OCI-LY7 (cell line): ENCODE measurements around the gene TMEM178B. TPM values are rescaled to one million over a fixed set of nuclear protein-coding genes. Genes with fewer than 3 reads are reported as not detected.

ENCODE experiments used
- BruUV-seq: library from RNA; stranded (reverse); fragments of 400-500 nt; replicated peaks from 2 replicates; lab custom pipeline; 2021; lab: Mats Ljungman, UMichigan
- CTCF ChIA-PET: fragments of 300-600 bp; sonication (Branson Sonifier 250); formaldehyde crosslinking; loops from one replicate; lab custom pipeline; 2022; ENCODE audit warnings: antibody characterized with exemption; ENCODE audit not compliant: unreplicated experiment; lab: Charles Lee
- POLR2A ChIA-PET: fragments of 300-600 bp; sonication (Branson Sonifier 250); formaldehyde crosslinking; loops from one replicate; lab custom pipeline; 2022; ENCODE audit warnings: antibody characterized with exemption; lab: Charles Lee
- DNase-seq: peaks from one replicate; pipeline ENCODE4 v3.0.0-alpha.2; 2015; ENCODE audit warnings: low spot score
- H2AFZ ChIP-seq: fragments of 200-600 bp; sonication (generic), shearing (Covaris generic); 2 replicates; pipeline ENCODE4 v1.6.1; 2014; ENCODE audit warnings: mild to moderate bottlenecking, antibody characterized with exemption, low read length, moderate library complexity
- H3K27ac ChIP-seq: fragments of 200-600 bp; sonication (generic); 2 replicates; pipeline ENCODE4 v1.5.1; 2014; ENCODE audit warnings: mixed run types, low read depth, mild to moderate bottlenecking, moderate library complexity, low read length, inconsistent platforms; ENCODE audit not compliant: poor library complexity, severe bottlenecking
- H3K36me3 ChIP-seq: fragments of 200-600 bp; sonication (generic); 2 replicates; pipeline ENCODE4 v1.6.1; 2014; ENCODE audit warnings: mild to moderate bottlenecking, antibody characterized with exemption, low read length, moderate library complexity, mixed read lengths; ENCODE audit not compliant: insufficient read depth
- H3K4me1 ChIP-seq: fragments of 200-600 bp; sonication (generic); 2 replicates; pipeline ENCODE4 v1.5.1; 2014; ENCODE audit warnings: mild to moderate bottlenecking, low read length; ENCODE audit not compliant: insufficient read depth, poor library complexity, severe bottlenecking
- H3K4me2 ChIP-seq: fragments of 200-600 bp; sonication (generic); 2 replicates; pipeline ENCODE4 v1.6.1; 2014; ENCODE audit warnings: mild to moderate bottlenecking, low read length
- H3K4me3 ChIP-seq: fragments of 200-600 bp; sonication (generic); 2 replicates; pipeline ENCODE4 v1.5.1; 2014; ENCODE audit warnings: mild to moderate bottlenecking, low read depth, low read length; ENCODE audit not compliant: poor library complexity, severe bottlenecking
- H3K79me2 ChIP-seq: fragments of 200-600 bp; sonication (generic); 2 replicates; pipeline ENCODE4 v1.6.1; 2016; ENCODE audit warnings: low read depth, mild to moderate bottlenecking, low read length, moderate library complexity, mixed read lengths; ENCODE audit not compliant: insufficient read depth
- H3K9me2 ChIP-seq: fragments of 200-600 bp; sonication (generic); 2 replicates; pipeline ENCODE4 v1.6.1; 2016; ENCODE audit warnings: mild to moderate bottlenecking, low read length, mixed read lengths; ENCODE audit not compliant: insufficient read depth
- H3K9me3 ChIP-seq: fragments of 200-600 bp; sonication (generic); 2 replicates; pipeline ENCODE4 v1.6.1; 2014; ENCODE audit warnings: mild to moderate bottlenecking, mixed run types, low read length, mixed read lengths
- H4K20me1 ChIP-seq: fragments of 200-600 bp; sonication (generic); 2 replicates; pipeline ENCODE4 v1.6.1; 2014; ENCODE audit warnings: mild to moderate bottlenecking, antibody characterized with exemption, low read length, moderate library complexity, mixed read lengths; ENCODE audit not compliant: insufficient read depth
- CTCF ChIP-seq: fragments of 200-600 bp; sonication (generic); conservative IDR thresholded peaks from 2 replicates; pipeline ENCODE4 v1.5.1; 2014; ENCODE audit warnings: mild to moderate bottlenecking, antibody characterized with exemption, low read length, moderate library complexity, mixed read lengths
- EZH2phosphoT487 ChIP-seq: fragments of 200-600 bp; sonication (generic); IDR thresholded peaks from 2 replicates; pipeline ENCODE4 v1.6.1; 2018; ENCODE audit warnings: low read depth, borderline replicate concordance, mild to moderate bottlenecking, mixed run types, antibody characterized with exemption, low read length, moderate library complexity, mixed read lengths
- intact Hi-C: fragments of 100-400 bp; cut with micrococcal nuclease; formaldehyde crosslinking; loops from one replicate; pipeline ENCODE4 v1.10.0; 2022; ENCODE audit not compliant: unreplicated experiment
- small RNA-seq: library from RNA; depleted of rRNA; stranded (forward); fragments of <200 nt; gene quantifications from one replicate; pipeline ENCODE3, GENCODE V24; 2014
- total RNA-seq, 2 experiments: library from RNA; depleted of rRNA in 1 of 2; stranded (reverse); fragments of >200 nt in 1 of 2; shearing (Covaris generic) in 1 of 2; gene quantifications; 2 replicates each; pipeline ENCODE4 v1.2.3, GENCODE V29; 2014 to 2022

The TMEM178B gene
- total RNA-seq, 2 experiments from 2014 or later: not detected

GRCh38 chr7:141525973-141526514 lies 452.2 kb downstream of the TMEM178B start:
- H3K4me2 ChIP-seq: no peak overlapping the region
- BruUV-seq: no TSS peak
- CTCF ChIA-PET: no interaction called here
- no peak overlapping the region for H3K4me3 ChIP-seq
- H3K79me2 ChIP-seq: no peaks in the 10 kb centered on the region
- no peak for TF ChIP-seq EZH2phosphoT487
- no peak for TF ChIP-seq CTCF
- no peaks in the 10 kb centered on the region for H3K4me1 ChIP-seq
- H2AFZ ChIP-seq: no peak overlapping the region
- H3K9me3 ChIP-seq: no peaks in the 10 kb centered on the region
- H3K27ac ChIP-seq: no peak overlapping the region
- intact Hi-C loops: no loop called here
- no peaks in the 10 kb centered on the region for H3K36me3 ChIP-seq
- no peaks in the 10 kb centered on the region for H4K20me1 ChIP-seq
- no peak for DNase-seq
- POLR2A ChIA-PET: interaction anchor here (1.1 kb wide), 1 partner anchor 15 kb away, joined by 3 read pairs; no protein-coding TSS in a partner anchor
- H3K9me2 ChIP-seq: no peaks in the 10 kb centered on the region

- Histone ChIP-seq H4K20me1 (no peaks in the 10 kb centered on the region), H3K4me1 (no peaks in the 10 kb centered on the region), H3K27ac (no peak overlapping the region), H3K4me3 (no peak overlapping the region), H3K79me2 (no peaks in the 10 kb centered on the region), H3K36me3 (no peaks in the 10 kb centered on the region), H3K9me3 (no peaks in the 10 kb centered on the region), H2AFZ (no peak overlapping the region), H3K4me2 (no peak overlapping the region), H3K9me2 (no peaks in the 10 kb centered on the region)
- no peak for TF ChIP-seq CTCF
- no peak for TF ChIP-seq EZH2phosphoT487
- intact Hi-C loops: no loop called here
- ChIA-PET POLR2A (interaction anchor here (0.7 kb wide), 1 partner anchor 292 kb away, joined by 7 read pairs; no protein-coding TSS in a partner anchor), CTCF (no interaction called here)
- no TSS peak for BruUV-seq
- no peak for DNase-seq
Observed at GRCh38 chr7:141527076-141527475, 453.2 kb downstream of the TMEM178B start.

GRCh38 chr7:141528399-141528798 lies 454.5 kb downstream of the TMEM178B start:
- no peak overlapping the region for H2AFZ ChIP-seq
- H3K4me3 ChIP-seq: no peak overlapping the region
- ChIA-PET CTCF (no interaction called here), POLR2A (no interaction called here)
- no peaks in the 10 kb centered on the region for H4K20me1 ChIP-seq
- no peak for TF ChIP-seq CTCF
- TF ChIP-seq EZH2phosphoT487: no peak
- H3K9me3 ChIP-seq: no peaks in the 10 kb centered on the region
- no peaks in the 10 kb centered on the region for H3K36me3 ChIP-seq
- H3K27ac ChIP-seq: no peak overlapping the region
- intact Hi-C loops: no loop called here
- H3K9me2 ChIP-seq: no peaks in the 10 kb centered on the region
- DNase-seq: no peak
- H3K4me2 ChIP-seq: no peak overlapping the region
- H3K4me1 ChIP-seq: no peaks in the 10 kb centered on the region
- no TSS peak for BruUV-seq
- H3K79me2 ChIP-seq: no peaks in the 10 kb centered on the region

Small RNA genes within 50 kb of the gene (small RNA-seq; reads per million reads assigned to genes)
- gene AC006362.1 (not detected), gene RNU4-74P (not detected)

Other genes starting within 250 kb of the TMEM178B start
- gene BRAF, start 149.1 kb upstream of the TMEM178B start, total RNA-seq (2014; rRNA removed; shearing (Covaris generic)): 14.9 and 17.1 TPM in 2 replicates
- gene BRAF, start 149.1 kb upstream of the TMEM178B start, total RNA-seq (2022): 41.6 and 51.8 TPM in 2 replicates
- 21.1 and 42.0 TPM in 2 replicates for gene MRPS33, start 59.1 kb upstream of the TMEM178B start, total RNA-seq (2014; rRNA removed; shearing (Covaris generic))
- 71.9 and 78.2 TPM in 2 replicates for gene MRPS33, start 59.1 kb upstream of the TMEM178B start, total RNA-seq (2022)